Fibroblast of the aortic adventitia (primary cell): Measurements from ENCODE around the gene GRM1. TPM values are rescaled to one million over a fixed set of nuclear protein-coding genes. Genes with fewer than 3 reads are reported as not detected.

Experiments used
- DNase-seq: peaks from one replicate; pipeline ENCODE4 v3.0.0-alpha.2; 2010; ENCODE audit warnings: low read depth
- H3K4me3 ChIP-seq: 2 replicates; pipeline ENCODE4 v1.5.1; 2011; ENCODE audit warnings: low read depth, mild to moderate bottlenecking, control low read depth, low read length, moderate library complexity
- CTCF ChIP-seq: IDR thresholded peaks from 2 replicates; pipeline ENCODE4 v1.5.1; 2011; ENCODE audit warnings: mild to moderate bottlenecking, low read length, control low read depth, inconsistent platforms; ENCODE audit not compliant: insufficient read depth
- total RNA-seq: library from RNA; depleted of rRNA; stranded (reverse); fragments of >200 nt; gene quantifications from 2 replicates; pipeline ENCODE4 v1.2.3, GENCODE V29; 2012; ENCODE audit warnings: low replicate concordance

Gene GRM1
- total RNA-seq, 1 donor: 0.09 TPM

GRCh38 chr6:146092961-146093686, 64.3 kb downstream of the GRM1 start:
- TF ChIP-seq CTCF: no peak
- H3K4me3 ChIP-seq: no peak overlapping the region
- no peak for DNase-seq

DNA sequence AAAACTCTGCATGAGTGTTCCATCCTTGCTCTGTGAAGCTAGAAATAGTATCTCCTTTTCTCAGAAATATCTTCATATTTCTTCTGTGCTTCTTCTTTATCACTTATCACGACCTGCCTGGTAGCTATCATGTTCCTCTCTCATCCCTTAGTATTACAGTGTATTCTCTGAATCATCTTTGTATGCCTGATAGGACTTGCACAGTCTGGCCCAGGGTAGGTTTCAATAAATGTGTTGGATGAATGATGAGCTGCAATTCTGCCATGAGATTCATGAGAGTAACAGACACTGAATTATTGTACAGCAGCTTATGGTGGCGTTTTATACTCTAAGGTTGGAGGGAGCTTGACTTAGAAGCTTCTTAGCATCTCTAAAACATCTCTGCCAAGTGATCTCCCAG, 66.6 kb downstream of the GRM1 start:
- no peak overlapping the region for H3K4me3 ChIP-seq
- TF ChIP-seq CTCF: no peak
- no peak for DNase-seq

- TF ChIP-seq CTCF: no peak
- no peak for DNase-seq
- H3K4me3 ChIP-seq: no peak overlapping the region
Observed at GRCh38 chr6:146097586-146097985, 68.7 kb downstream of the GRM1 start.

DNA sequence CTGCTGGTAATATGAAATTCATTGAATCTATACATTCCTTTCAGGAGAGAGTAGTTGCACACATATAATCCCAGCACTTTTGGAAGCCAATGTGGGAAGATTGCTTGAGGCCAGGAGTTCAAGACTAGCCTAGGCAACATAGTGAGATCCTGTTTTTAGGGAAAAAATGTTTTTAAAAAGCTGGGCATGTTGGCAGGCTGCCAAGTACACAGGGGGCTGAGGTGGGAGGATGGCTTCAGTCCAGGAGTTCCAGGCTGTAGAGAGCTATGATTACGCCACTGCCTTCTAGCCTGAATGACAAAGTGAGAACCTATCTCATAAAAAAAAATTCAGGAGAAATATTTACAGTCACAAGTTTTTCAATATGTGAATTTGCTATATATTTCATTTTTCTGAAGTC, 71.9 kb downstream of the GRM1 start:
- H3K4me3 ChIP-seq: no peak overlapping the region
- TF ChIP-seq CTCF: no peak
- no peak for DNase-seq

DNA sequence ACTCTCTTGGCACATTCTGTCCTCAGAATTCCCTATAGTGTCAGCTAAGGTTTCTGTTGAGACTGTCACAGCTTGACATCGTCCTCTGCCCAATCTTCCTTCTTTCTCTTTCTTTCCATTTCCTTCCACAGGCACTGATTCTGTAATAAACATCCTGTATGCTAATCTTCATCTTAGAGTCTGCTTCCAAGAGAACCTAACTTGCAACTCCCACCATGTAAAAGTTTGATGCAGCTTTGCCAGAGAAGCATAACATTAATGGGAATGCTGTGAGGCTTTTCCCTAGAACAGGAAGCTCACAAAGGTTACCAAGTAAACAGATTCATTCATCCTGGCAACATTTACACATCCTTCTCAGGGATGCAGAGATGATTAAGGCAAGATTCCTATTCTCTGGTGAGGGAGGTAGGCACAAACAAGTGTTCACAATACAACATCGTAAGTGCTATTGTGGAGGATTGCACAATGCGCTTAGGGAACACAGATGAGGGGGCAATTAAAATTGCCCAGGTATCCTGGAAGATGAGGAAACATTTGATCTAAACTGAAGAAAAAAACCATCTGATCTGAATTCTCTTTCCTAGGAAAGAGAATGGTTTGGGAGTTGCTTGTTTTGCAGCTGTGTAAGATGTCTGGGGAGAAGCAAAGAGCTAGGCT, 74.7 kb downstream of the GRM1 start:
- H3K4me3 ChIP-seq: no peak overlapping the region

DNA sequence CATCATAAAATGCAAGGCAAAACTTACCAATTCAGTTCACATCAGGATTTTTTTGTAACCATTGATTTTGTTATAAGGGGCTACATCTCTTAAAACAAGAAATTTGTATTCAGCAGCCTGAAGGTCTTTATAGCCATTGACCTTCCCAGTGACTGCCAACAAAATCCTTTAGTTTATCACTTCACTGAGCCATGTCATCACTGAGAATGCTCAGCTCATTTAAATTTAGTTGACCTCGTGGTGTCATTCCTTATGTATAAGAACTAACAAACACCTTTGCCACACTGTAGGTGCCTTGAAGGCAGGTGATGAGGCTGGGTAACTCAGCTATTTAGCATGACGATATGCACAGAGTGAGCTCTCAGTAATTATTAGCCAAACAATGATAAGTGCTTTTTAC, 77.7 kb downstream of the GRM1 start:
- no peak overlapping the region for H3K4me3 ChIP-seq
- no peak for TF ChIP-seq CTCF
- DNase-seq: no peak

More for the DNA sequence above, 74.7 kb downstream of the GRM1 start:
- no peak for TF ChIP-seq CTCF
- DNase-seq: no peak
